ENCODE data around the gene GAS2. TPM values are rescaled to one million over a fixed set of nuclear protein-coding genes. Genes with fewer than 3 reads are reported as not detected.

Gene GAS2
- total and polyA plus RNA-seq, 3 donors from 2014 or later = 5.5 to 25.2 (median 9.0) TPM

DNA sequence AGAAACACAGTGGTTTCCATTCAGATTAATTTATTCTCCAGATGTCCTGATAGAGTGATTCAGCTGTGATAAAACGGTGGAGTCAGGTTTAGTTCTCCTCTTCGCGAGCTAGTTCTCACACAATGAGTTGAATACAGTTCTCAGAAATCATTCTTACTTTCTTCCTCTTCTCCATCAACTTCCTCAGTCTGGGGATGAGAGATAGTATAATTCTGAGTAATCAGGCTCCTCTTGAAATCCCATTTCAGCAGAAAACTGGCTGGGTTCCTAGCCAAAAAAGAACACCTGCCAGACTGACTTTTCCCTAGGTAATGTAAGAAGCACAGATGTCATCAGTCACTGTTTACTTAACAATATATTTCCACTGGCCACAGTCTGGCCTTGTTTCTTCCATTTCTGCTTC lies 86.5 kb downstream of the GAS2 start:
- Histone ChIP-seq H3K27me3 (no peaks in the 10 kb centered on the region), H3K27ac (no peak overlapping the region), H3K4me3 (no peak overlapping the region), H3K4me1 (no peaks in the 10 kb centered on the region), H3K9me3 (no peaks in the 10 kb centered on the region), H3K36me3 (ENCODE audit: low read depth, missing control alignments) (no peaks in the 10 kb centered on the region)
- 85 to 88% methylated on average over 3 of the region's 3 CpGs for WGBS, 2 donors
- no peak for TF ChIP-seq POLR2A (IDR thresholded peaks at IDR 0.05)
- TF ChIP-seq, protein P1, sequence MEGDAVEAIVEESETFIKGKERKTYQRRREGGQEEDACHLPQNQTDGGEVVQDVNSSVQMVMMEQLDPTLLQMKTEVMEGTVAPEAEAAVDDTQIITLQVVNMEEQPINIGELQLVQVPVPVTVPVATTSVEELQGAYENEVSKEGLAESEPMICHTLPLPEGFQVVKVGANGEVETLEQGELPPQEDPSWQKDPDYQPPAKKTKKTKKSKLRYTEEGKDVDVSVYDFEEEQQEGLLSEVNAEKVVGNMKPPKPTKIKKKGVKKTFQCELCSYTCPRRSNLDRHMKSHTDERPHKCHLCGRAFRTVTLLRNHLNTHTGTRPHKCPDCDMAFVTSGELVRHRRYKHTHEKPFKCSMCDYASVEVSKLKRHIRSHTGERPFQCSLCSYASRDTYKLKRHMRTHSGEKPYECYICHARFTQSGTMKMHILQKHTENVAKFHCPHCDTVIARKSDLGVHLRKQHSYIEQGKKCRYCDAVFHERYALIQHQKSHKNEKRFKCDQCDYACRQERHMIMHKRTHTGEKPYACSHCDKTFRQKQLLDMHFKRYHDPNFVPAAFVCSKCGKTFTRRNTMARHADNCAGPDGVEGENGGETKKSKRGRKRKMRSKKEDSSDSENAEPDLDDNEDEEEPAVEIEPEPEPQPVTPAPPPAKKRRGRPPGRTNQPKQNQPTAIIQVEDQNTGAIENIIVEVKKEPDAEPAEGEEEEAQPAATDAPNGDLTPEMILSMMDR (IDR thresholded peaks at IDR 0.05) = no peak
- DNase-seq = no peak
- intact Hi-C loops (cut with DNase I; ENCODE audit: low total_unique reads) = no loop called here

DNA sequence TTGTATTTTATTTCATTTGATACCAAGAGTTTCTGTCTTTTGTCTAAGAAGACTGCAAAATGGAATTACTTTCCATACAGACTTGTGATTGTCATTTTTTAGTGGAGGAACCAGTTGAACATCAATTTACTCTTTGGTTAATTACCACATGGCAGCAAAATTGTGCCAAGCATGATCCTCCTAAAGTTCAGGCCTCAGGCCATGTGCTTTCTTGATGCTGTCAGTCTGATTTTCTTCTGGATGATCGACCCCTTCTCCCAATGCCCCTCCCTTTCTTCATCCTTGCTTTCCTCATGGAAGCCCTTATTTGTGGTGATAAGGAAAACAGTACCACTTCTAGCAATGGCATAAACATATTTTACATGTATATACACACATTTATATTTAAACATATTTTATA lies 87.0 kb downstream of the GAS2 start:
- no peak for DNase-seq
- no peak overlapping the region for H3K4me3 ChIP-seq
- no peaks in the 10 kb centered on the region for H3K4me1 ChIP-seq
- intact Hi-C loops (cut with DNase I; ENCODE audit: low total_unique reads) = no loop called here
- no peaks in the 10 kb centered on the region for H3K27me3 ChIP-seq
- WGBS, 2 donors = 87% methylated on average over 1 of the region's 1 CpG
- H3K27ac ChIP-seq = no peak overlapping the region
- no peaks in the 10 kb centered on the region for H3K9me3 ChIP-seq
- TF ChIP-seq POLR2A (IDR thresholded peaks at IDR 0.05) = no peak
- TF ChIP-seq, protein P1 (IDR thresholded peaks at IDR 0.05) = no peak
- H3K36me3 ChIP-seq (ENCODE audit: low read depth, missing control alignments) = no peaks in the 10 kb centered on the region

DNA sequence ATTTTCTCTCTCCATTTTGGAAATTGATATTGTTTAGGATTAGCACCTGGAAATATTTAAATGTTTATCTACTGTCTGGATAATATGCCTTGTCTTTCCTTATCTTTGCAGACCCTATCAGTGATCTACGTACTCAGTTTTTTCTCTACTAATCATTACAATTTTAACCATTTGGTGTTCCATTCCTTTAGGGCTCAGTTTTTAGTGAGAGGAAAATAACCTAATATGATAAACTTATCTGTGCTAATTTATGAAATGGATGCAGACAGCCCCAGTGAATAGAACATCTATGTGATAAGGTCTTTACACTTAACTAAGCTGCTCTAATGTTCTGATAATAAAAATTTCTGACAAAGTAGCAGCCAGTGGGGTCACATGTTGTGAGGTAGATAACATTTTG lies 94.7 kb downstream of the GAS2 start:
- no peak for DNase-seq
- 38 to 50% methylated on average over 1 of the region's 1 CpG for WGBS, 2 donors
- TF ChIP-seq POLR2A (IDR thresholded peaks at IDR 0.05) = no peak
- TF ChIP-seq, protein P1 (IDR thresholded peaks at IDR 0.05) = no peak

DNA sequence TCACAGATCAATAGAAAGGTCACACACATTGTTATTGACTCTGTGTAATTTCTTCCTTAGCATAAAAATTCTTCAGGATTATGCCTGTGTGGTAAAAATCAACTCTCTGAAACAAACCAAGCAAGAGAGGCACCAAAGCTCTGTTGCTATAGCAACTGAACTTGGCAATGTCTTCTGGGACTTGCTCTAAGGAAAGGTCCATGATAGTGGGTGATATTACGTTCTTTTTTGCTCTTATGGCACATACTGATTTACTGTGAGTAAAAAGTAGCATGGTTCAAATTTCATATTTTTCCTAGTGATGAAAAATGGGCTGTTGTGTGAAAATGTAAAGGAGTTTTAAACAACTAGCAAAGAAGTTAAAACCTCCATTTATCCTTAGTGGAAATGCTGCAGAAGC lies 96.8 kb downstream of the GAS2 start:
- Histone ChIP-seq H3K9me3 (no peaks in the 10 kb centered on the region), H3K27ac (no peak overlapping the region), H3K4me3 (no peak overlapping the region), H3K36me3 (ENCODE audit: low read depth, missing control alignments) (no peaks in the 10 kb centered on the region), H3K4me1 (no peaks in the 10 kb centered on the region), H3K27me3 (no peaks in the 10 kb centered on the region)
- TF ChIP-seq POLR2A (IDR thresholded peaks at IDR 0.05) = no peak
- TF ChIP-seq, protein P1 (IDR thresholded peaks at IDR 0.05) = no peak
- no peak for DNase-seq
- 60 to 79% methylated on average over 1 of the region's 1 CpG for WGBS, 2 donors
- intact Hi-C loops (cut with DNase I; ENCODE audit: low total_unique reads) = no loop called here

More for the DNA sequence above, 94.7 kb downstream of the GAS2 start:
- no peaks in the 10 kb centered on the region for H3K27me3 ChIP-seq
- intact Hi-C loops (cut with DNase I; ENCODE audit: low total_unique reads) = no loop called here
- no peak overlapping the region for H3K4me3 ChIP-seq
- H3K9me3 ChIP-seq = no peaks in the 10 kb centered on the region
- H3K27ac ChIP-seq = no peak overlapping the region
- H3K4me1 ChIP-seq = no peaks in the 10 kb centered on the region
- no peaks in the 10 kb centered on the region for H3K36me3 ChIP-seq (ENCODE audit: low read depth, missing control alignments)

DNA sequence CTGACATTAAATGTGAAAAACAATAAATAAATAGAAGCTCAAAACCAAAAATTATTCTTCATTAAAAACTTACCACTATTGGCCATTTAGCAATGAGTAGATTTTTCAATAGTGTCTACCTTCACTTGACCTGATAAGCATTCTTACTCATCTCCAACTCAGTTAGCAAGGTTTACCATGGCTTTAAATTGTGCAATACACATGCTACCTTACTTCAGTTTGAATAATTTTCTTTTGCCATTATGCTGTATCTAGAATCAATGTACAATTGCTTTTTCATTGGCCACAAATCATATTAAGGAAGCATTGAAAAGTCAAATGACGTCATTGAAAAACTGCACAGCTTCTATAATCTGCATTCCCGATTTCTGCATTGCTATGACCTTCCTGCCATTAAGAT lies 98.3 kb downstream of the GAS2 start:
- H3K36me3 ChIP-seq (ENCODE audit: low read depth, missing control alignments) = no peaks in the 10 kb centered on the region
- H3K4me1 ChIP-seq = no peaks in the 10 kb centered on the region
- H3K9me3 ChIP-seq = no peaks in the 10 kb centered on the region
- 78 to 93% methylated on average over 2 of the region's 2 CpGs for whole genome bisulfite sequencing, 2 donors
- no peak overlapping the region for H3K4me3 ChIP-seq
- no peak for DNase-seq
- no peak for TF ChIP-seq POLR2A (IDR thresholded peaks at IDR 0.05)
- TF ChIP-seq, protein P1 (IDR thresholded peaks at IDR 0.05) = no peak
- no peaks in the 10 kb centered on the region for H3K27me3 ChIP-seq
- intact Hi-C loops (cut with DNase I; ENCODE audit: low total_unique reads) = no loop called here
- no peak overlapping the region for H3K27ac ChIP-seq

Measured in testis (tissue), 3 donors.